Measurements from ENCODE around the gene TMEM263.

Gene TMEM263

DNA sequence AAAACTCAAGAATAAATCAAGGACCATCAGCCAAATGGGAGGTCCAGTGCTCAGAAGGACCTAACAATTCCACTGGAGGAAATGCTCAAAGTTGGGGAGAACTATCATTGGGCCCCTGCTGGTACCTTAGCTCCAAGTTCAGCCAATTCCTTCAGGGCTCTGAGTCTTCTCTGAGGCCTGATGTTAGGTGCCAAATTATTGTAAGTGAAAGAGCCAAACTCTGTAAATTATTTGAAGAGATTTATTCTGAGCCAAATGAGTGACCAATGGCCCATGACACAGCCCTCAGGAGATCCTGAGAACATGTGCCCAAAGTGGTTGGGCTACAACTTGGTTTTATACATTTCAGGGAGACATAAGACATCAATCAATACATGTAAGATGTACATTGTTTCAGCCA is 8.2 kb upstream of the TMEM263 start:
- FAIRE-seq: no peak
- DNase-seq (ENCODE audit: low spot score): no peak

GRCh38 chr12:106950591-106950990 is 5.1 kb upstream of the TMEM263 start:
- FAIRE-seq: no peak
- DNase-seq (ENCODE audit: low spot score): no peak

- DNase-seq (ENCODE audit: low spot score): peak; percentile 26
- FAIRE-seq: no peak
Observed at GRCh38 chr12:106953352-106954250, 2.1 kb upstream of the TMEM263 start.

GRCh38 chr12:106954462-106955376 is 988 bp upstream of the TMEM263 start:
- DNase-seq (ENCODE audit: low spot score) (no peak), FAIRE-seq (no peak)

GRCh38 chr12:106956048-106956578 is 406 bp downstream of the TMEM263 start:
- DNase-seq (ENCODE audit: low spot score): no peak

GRCh38 chr12:106957583-106957982 is 1.9 kb downstream of the TMEM263 start:
- FAIRE-seq (no peak), DNase-seq (ENCODE audit: low spot score) (no peak)

More at GRCh38 chr12:106956048-106956578, 406 bp downstream of the TMEM263 start:
- no peak for FAIRE-seq

GRCh38 chr12:106960443-106960842 is 4.7 kb downstream of the TMEM263 start:
- no peak for FAIRE-seq
- DNase-seq (ENCODE audit: low spot score): no peak

GRCh38 chr12:106962286-106962685 is 6.6 kb downstream of the TMEM263 start:
- DNase-seq (ENCODE audit: low spot score): no peak
- no peak for FAIRE-seq

GRCh38 chr12:106964526-106964925 is 8.8 kb downstream of the TMEM263 start:
- FAIRE-seq (no peak), DNase-seq (ENCODE audit: low spot score) (no peak)

GRCh38 chr12:106971065-106971464 is 15.4 kb downstream of the TMEM263 start:
- no peak for FAIRE-seq
- DNase-seq (ENCODE audit: low spot score): no peak

DNA sequence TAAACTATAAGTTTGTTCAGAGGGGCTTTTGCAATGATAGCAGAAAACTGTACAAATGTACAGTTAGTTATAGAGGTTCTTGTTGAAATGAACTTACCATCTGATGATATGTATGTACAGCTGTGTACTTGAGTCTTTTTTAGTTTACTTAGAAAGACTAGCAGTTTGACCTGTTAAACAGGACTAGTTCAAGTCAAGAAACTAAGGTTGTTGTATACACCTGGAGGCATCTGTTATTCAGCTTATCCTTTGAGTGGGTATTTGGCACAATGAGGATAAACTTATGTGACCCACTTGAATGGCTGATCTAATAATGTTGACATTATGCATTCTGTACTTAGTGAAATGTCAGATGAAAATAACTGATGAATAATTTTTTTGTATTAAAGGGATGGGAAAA is 17.8 kb downstream of the TMEM263 start:
- FAIRE-seq (no peak), DNase-seq (ENCODE audit: low spot score) (no peak)

- FAIRE-seq (peak; percentile 74), DNase-seq (ENCODE audit: low spot score) (peak; percentile 50)
Observed at GRCh38 chr12:106974511-106974910, 18.8 kb downstream of the TMEM263 start.

- FAIRE-seq (no peak), DNase-seq (ENCODE audit: low spot score) (no peak)
Observed at GRCh38 chr12:106975098-106975497, 19.4 kb downstream of the TMEM263 start.

DNA sequence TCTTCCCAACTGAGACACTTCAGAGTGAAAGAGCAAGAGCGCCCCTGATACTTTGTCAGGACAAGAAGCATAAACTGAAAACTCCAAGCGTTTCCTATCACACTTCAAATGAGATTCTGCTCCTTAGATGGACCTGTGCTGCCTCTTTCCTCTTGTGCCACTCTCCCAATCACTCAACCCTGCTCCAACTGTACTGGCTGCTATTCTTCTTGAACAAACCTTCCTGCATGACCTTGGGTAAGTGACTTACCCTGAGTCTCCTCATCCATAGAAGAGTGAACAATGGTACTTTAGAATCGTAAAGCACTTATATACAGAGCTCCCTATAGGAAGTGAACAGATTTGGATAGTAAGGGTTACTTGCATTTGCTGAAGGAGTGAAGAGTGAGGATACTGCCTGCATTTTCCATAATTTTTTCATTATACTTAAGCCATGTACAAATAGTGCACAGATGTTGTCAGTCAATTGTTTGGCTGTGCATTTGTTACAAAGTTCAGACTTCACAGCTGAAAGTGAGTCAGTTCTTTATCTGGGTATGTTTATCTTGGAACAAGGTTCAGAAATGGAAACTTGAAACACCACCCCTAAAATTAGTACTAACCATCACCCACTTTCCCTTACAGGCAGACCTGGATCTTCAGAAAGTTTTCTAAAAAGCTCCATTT is 20.4 kb downstream of the TMEM263 start:
- DNase-seq (ENCODE audit: low spot score) (no peak), FAIRE-seq (no peak)

DNA sequence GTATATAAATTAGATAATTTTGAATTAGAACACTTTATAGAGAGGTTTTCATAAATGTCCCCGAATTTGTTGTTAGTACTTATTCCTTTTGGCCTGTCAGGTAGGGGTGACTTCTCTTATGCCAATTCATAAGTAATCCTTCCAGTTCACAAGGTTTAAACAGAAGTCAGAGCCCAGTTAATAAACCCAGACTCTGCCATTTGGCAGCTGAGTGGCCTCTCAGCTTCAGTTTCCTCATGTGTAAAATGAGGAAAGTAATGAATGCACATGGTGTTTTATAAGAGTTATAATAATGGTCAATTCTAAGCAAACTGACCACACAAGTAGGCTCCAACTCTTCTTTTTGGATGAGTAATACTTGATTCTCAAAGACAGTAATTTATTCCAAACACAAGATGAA is 21.0 kb downstream of the TMEM263 start:
- no peak for DNase-seq (ENCODE audit: low spot score)
- no peak for FAIRE-seq

- FAIRE-seq: no peak
- DNase-seq (ENCODE audit: low spot score): no peak
Observed at GRCh38 chr12:106978035-106978800, 22.5 kb downstream of the TMEM263 start.

DNA sequence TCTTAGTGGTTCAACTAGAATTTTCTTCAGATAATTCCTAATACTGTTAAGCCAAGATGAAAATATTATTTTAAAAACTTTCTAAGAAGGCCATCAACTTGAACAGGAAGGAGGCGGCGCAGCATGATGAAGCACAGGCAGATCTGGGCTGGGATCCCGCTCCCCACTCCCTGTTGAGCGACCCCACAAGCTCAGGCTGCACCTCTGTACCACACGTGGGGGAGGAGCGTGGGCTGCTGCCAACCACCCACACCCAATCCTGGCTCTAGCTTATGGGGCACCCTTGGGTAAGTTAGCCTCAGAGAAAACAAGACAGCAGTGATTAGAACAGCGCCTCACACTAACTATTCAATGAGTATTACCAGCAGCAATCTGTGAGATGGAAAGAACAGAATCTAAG is 25.2 kb downstream of the TMEM263 start:
- no peak for FAIRE-seq
- DNase-seq (ENCODE audit: low spot score): no peak

- no peak for FAIRE-seq
- no peak for DNase-seq (ENCODE audit: low spot score)
Observed at GRCh38 chr12:106981788-106982187, 26.1 kb downstream of the TMEM263 start.

- DNase-seq (ENCODE audit: low spot score): no peak
- FAIRE-seq: no peak
Observed at GRCh38 chr12:106982229-106982628, 26.5 kb downstream of the TMEM263 start.

DNA sequence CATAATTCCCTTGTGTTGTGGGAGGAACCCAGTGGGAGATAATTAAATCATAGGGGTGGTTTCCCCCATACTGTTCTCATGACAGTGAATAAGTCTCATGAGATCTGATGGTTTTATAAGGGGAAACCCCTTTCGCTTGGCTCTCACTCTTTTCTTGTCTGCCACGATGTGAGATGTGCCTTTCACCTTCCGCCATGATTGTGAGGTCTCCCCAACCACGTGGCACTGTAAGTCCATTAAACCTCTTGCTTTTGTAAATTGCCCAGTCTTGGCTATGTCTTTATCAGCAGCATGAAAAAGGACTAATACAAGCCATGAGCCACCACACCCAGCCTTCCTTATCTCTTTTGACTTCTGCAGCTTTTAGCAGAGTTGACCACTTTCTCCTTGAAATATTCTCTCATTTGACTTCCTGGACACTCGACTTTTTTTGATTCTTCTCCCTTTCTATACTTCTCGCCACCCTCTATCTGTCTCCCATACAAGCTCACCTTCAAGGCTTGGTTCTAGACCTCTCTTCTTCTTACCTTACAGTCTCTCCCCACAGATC is 29.0 kb downstream of the TMEM263 start:
- FAIRE-seq (no peak), DNase-seq (ENCODE audit: low spot score) (no peak)

All from RCC 7860 (cell line).